Measurements from ENCODE around the gene SBF2. TPM values are rescaled to one million over a fixed set of nuclear protein-coding genes. Genes with fewer than 3 reads are reported as not detected.

The SBF2 gene
- total RNA-seq, 4 donors from 2014 or later = 20.6 to 48.6 (median 26.0) TPM

DNA sequence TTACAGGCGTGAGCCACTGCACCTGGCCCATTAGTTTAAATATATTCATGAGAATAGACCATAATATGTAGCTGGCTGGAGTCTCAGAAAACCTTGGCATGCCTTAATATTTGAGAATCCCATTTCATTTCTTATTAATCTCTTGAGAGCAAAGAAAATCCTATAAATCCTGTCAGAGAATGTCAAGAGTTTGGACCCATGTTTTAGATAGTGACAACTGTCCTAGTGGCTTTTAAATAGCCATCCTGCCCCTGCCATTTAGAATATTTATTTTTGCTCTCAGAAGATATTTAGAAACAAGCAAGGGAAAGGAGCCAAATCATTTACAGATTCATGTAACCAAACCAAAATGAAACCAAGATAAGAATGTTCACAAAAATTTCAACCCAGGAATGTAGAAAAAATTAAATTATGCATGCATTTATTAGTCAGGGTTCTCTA is 522.9 kb downstream of the SBF2 start:
- Histone ChIP-seq H3K9me3 (no peaks in the 10 kb centered on the region), H3K4me3 (no peak overlapping the region), H3K36me3 (no peaks in the 10 kb centered on the region), H3K27me3 (no peaks in the 10 kb centered on the region), H3K27ac (no peak overlapping the region), H3K4me1 (peaks cover 7 to 17% (median 10%) of the 10 kb centered on the region in 3 donors)
- intact Hi-C loops (cut with DNase I) = no loop called here
- 91 to 92% methylated on average over 1 of the region's 1 CpG for WGBS, 2 donors
- TF ChIP-seq, protein P1, sequence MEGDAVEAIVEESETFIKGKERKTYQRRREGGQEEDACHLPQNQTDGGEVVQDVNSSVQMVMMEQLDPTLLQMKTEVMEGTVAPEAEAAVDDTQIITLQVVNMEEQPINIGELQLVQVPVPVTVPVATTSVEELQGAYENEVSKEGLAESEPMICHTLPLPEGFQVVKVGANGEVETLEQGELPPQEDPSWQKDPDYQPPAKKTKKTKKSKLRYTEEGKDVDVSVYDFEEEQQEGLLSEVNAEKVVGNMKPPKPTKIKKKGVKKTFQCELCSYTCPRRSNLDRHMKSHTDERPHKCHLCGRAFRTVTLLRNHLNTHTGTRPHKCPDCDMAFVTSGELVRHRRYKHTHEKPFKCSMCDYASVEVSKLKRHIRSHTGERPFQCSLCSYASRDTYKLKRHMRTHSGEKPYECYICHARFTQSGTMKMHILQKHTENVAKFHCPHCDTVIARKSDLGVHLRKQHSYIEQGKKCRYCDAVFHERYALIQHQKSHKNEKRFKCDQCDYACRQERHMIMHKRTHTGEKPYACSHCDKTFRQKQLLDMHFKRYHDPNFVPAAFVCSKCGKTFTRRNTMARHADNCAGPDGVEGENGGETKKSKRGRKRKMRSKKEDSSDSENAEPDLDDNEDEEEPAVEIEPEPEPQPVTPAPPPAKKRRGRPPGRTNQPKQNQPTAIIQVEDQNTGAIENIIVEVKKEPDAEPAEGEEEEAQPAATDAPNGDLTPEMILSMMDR (IDR thresholded peaks at IDR 0.05) = no peak
- no peak for TF ChIP-seq POLR2A (IDR thresholded peaks at IDR 0.05)
- no peak for DNase-seq

DNA sequence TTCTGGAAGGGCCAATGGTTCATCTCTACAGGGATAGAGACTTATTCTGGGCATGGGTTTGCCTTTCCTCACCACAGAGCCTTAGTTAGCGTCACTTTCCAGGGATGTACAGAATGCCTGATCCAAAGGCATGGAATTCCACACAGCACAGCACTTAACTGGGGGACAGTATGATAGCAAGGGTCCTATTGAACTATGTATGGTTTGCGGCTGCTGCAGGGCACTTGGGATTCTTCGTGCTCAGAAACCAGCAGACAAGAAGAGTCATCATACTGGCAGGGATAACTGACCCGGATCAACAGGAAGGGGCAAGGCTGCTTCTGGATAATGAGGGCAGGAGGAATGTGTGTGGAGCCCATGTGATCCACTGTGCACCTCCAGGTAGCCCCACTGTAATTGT is 524.4 kb downstream of the SBF2 start:
- no peak overlapping the region for H3K4me3 ChIP-seq
- TF ChIP-seq POLR2A (IDR thresholded peaks at IDR 0.05) = no peak
- TF ChIP-seq, protein P1 (IDR thresholded peaks at IDR 0.05) = no peak
- H3K36me3 ChIP-seq = no peaks in the 10 kb centered on the region
- WGBS, 2 donors = 71 to 82% methylated on average over 1 to 2 of the region's 4 CpGs
- intact Hi-C loops (cut with DNase I) = no loop called here
- H3K27me3 ChIP-seq = no peaks in the 10 kb centered on the region
- no peak for DNase-seq
- H3K9me3 ChIP-seq = no peaks in the 10 kb centered on the region
- no peak overlapping the region for H3K27ac ChIP-seq
- H3K4me1 ChIP-seq = peaks cover 4 to 19% (median 10%) of the 10 kb centered on the region in 3 donors

DNA sequence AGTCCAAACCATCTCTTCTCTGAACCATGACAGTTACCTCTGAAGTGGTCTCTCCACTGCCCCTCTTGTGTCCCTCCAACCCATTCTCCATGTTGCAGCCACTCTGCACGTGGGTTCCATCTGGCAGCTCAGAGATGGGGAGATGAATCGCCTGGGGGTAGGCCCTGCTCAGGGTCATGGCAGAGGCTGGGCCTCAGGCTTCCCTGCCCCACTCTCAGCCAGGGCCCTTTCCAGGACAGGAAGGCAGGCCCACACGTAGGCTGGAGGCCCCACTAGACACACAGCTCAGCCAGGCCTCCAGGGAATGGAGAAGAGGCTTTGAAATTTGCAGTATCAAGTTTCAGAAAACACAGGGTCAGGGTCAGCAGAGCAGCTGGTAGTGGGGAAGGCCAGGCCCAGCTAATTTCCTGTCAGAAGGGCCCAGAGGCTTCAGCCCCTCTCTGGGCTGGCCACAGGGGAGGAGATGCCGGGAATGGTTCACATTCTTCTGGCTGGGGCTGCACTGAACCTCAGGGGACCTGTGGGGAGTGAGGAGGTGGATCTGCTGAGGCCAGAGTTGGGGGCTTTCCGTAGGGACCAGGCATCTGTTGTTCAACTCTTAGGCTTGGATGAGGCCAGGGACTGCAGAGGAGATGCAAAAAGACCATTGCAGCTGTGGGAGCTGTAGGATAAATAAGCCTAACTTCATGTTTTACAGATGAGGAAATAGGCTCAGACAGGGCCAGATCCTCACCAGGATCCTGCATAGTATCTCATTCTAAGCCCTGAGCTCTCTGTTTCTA is 528.5 kb downstream of the SBF2 start:
- 69 to 74% methylated on average over 2 to 3 of the region's 5 CpGs for WGBS, 2 donors
- H3K9me3 ChIP-seq = no peaks in the 10 kb centered on the region
- no peak overlapping the region for H3K4me3 ChIP-seq
- intact Hi-C loops (cut with DNase I) = no loop called here
- H3K36me3 ChIP-seq = no peaks in the 10 kb centered on the region
- no peaks in the 10 kb centered on the region for H3K27me3 ChIP-seq
- peak overlapping the region in 3 of 4 donors; percentile 57 to 77 (median 65) for H3K27ac ChIP-seq
- H3K4me1 ChIP-seq = peaks cover 5 to 38% (median 19%) of the 10 kb centered on the region in 3 donors
- no peak for TF ChIP-seq POLR2A (IDR thresholded peaks at IDR 0.05)
- TF ChIP-seq, protein P1 (IDR thresholded peaks at IDR 0.05) = no peak
- DNase-seq = no peak

DNA sequence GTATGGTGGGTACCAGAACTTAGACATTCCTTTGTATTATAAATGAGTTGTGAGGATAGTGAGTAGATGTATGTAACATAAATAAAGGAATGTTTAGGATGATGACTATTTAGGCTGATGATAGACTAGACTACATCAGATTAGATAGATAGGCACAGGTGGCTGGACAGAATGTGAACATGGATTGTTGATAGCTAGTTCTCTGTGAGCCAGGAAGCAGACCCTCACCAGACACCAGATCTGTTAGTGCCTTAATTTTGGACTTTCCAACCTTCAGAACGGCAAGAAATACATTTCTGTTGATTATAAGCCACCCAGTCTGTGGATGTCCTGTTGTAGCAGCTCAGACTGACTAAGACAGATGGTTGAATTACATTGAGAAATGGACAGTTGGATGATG is 530.7 kb downstream of the SBF2 start:
- Histone ChIP-seq H3K4me3 (no peak overlapping the region), H3K27me3 (no peaks in the 10 kb centered on the region), H3K9me3 (no peaks in the 10 kb centered on the region), H3K27ac (peak overlapping the region in 1 of 4 donors; percentile 45), H3K4me1 (peaks cover 22 to 60% (median 36%) of the 10 kb centered on the region in 3 donors), H3K36me3 (no peaks in the 10 kb centered on the region)
- intact Hi-C loops (cut with DNase I) = no loop called here
- no peak for DNase-seq
- no peak for TF ChIP-seq POLR2A (IDR thresholded peaks at IDR 0.05)
- TF ChIP-seq, protein P1 (IDR thresholded peaks at IDR 0.05) = no peak
- WGBS, 2 donors = 77 to 100% methylated on average over 1 of the region's 1 CpG

DNA sequence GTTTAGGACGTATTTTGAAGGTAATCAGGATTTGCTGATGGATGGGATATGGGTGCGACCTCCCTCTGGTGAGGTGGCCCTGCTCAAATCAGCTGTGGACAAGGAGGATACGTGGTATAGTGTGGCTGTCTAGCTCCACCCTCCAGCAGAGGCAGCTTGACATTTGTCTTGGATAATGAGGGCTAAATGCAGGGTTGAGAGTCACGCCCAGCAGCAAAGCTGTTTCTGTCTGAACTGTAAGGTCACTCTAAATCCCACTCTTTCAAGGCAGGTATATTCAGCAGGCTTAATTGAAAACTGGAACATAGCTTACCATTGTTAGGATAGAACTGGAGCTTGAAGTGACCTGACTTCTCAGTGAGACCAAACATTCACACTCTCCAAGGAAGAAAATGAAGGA is 531.5 kb downstream of the SBF2 start:
- DNase-seq = no peak
- no peaks in the 10 kb centered on the region for H3K9me3 ChIP-seq
- H3K27me3 ChIP-seq = no peaks in the 10 kb centered on the region
- no peak overlapping the region for H3K4me3 ChIP-seq
- 81 to 94% methylated on average over 4 of the region's 4 CpGs for WGBS, 2 donors
- H3K4me1 ChIP-seq = peaks cover 22 to 68% (median 39%) of the 10 kb centered on the region in 3 donors
- TF ChIP-seq, protein P1 (IDR thresholded peaks at IDR 0.05) = no peak
- intact Hi-C loops (cut with DNase I) = no loop called here
- H3K27ac ChIP-seq = peak overlapping the region in 1 of 4 donors; percentile 91
- no peaks in the 10 kb centered on the region for H3K36me3 ChIP-seq

Measured in esophagus squamous epithelium (tissue), 5 donors.